Stimulated activated CD8-positive, alpha-beta memory T cell treated with anti-CD3 and anti-CD28 coated beads, Interleukin-7, amount 100 ng/mL, for 48 hours (primary cell): ENCODE results near the gene GCNT1.
"Not testable (repeated sequence)": the region's sequence is repeated elsewhere in the genome, so short reads cannot be mapped to it uniquely, and the experiment has no call there.

Experiments used
- DNase-seq, 2 donors: peaks; one replicate each; pipeline ENCODE4 v3.0.0-alpha.2; 2020; ENCODE audit warnings: low read depth in 1 of 2; ENCODE audit errors: extremely low read depth in 1 of 2

The GCNT1 gene

GRCh38 chr9:76479337-76479736, 20.4 kb downstream of the GCNT1 start:
- not testable (repeated sequence) for DNase-seq

- no peak for DNase-seq
Measured at GRCh38 chr9:76486151-76486550, 27.2 kb downstream of the GCNT1 start.

- DNase-seq: no peak
Measured at GRCh38 chr9:76490249-76490990, 31.4 kb downstream of the GCNT1 start.

- DNase-seq: not testable (repeated sequence)
Measured at GRCh38 chr9:76491056-76491455, 32.1 kb downstream of the GCNT1 start.

GRCh38 chr9:76493496-76493895, 34.5 kb downstream of the GCNT1 start:
- not testable (repeated sequence) for DNase-seq

- no peak for DNase-seq
Measured at GRCh38 chr9:76500061-76500460, 41.1 kb downstream of the GCNT1 start.

GRCh38 chr9:76502746-76503145, 43.8 kb downstream of the GCNT1 start:
- no peak for DNase-seq

- DNase-seq: no peak
Measured at GRCh38 chr9:76510041-76510440, 51.1 kb downstream of the GCNT1 start.

GRCh38 chr9:76510446-76510845, 51.5 kb downstream of the GCNT1 start:
- no peak for DNase-seq

GRCh38 chr9:76512826-76513225, 53.8 kb downstream of the GCNT1 start:
- DNase-seq: no peak

GRCh38 chr9:76516350-76516749, 57.4 kb downstream of the GCNT1 start:
- DNase-seq: no peak

GRCh38 chr9:76516871-76517270, 57.9 kb downstream of the GCNT1 start:
- DNase-seq: no peak

GRCh38 chr9:76519075-76519835, 60.3 kb downstream of the GCNT1 start:
- DNase-seq: no peak

- no peak for DNase-seq
Measured at GRCh38 chr9:76521244-76521681, 62.3 kb downstream of the GCNT1 start.

- no peak for DNase-seq
Measured at GRCh38 chr9:76521906-76522305, 62.9 kb downstream of the GCNT1 start.

GRCh38 chr9:76523617-76524200, 64.7 kb downstream of the GCNT1 start:
- DNase-seq: not testable (repeated sequence)

GRCh38 chr9:76525196-76525595, 66.2 kb downstream of the GCNT1 start:
- DNase-seq: no peak

- DNase-seq: no peak
Measured at GRCh38 chr9:76526026-76526425, 67.0 kb downstream of the GCNT1 start.

- DNase-seq: no peak
Measured at GRCh38 chr9:76528056-76528455, 69.1 kb downstream of the GCNT1 start.

GRCh38 chr9:76528642-76529190, 69.7 kb downstream of the GCNT1 start:
- DNase-seq: no peak

GRCh38 chr9:76529653-76530052, 70.7 kb downstream of the GCNT1 start:
- DNase-seq: no peak
